H9 (cell line): ENCODE measurements around the gene PDXDC1. TPM values are rescaled to one million over a fixed set of nuclear protein-coding genes. Genes with fewer than 3 reads are reported as not detected.
A peak's percentile ranks its signal among the peaks of the same experiment; 100 is the strongest.
"Not testable (repeated sequence)": the region's sequence is repeated elsewhere in the genome, so short reads cannot be mapped to it uniquely, and the experiment has no call there.

Experiments
- DNase-seq: peaks from one replicate; pipeline ENCODE4 v3.0.0-alpha.2; 2017
- H2AFZ ChIP-seq: one replicate; pipeline ENCODE4 v1.6.1; 2013; ENCODE audit warnings: mild to moderate bottlenecking, low read length, control low read depth, moderate library complexity
- H2AK5ac ChIP-seq: 2 replicates; pipeline ENCODE4 v1.6.1; 2013; ENCODE audit warnings: low read length, control low read depth, mixed read lengths; ENCODE audit not compliant: insufficient read length
- H2BK120ac ChIP-seq: one replicate; pipeline ENCODE4 v1.6.1; 2013; ENCODE audit warnings: low read depth, mild to moderate bottlenecking, low read length, control low read depth, inconsistent platforms; ENCODE audit not compliant: poor library complexity, severe bottlenecking
- H2BK12ac ChIP-seq: 2 replicates; pipeline ENCODE4 v1.6.1; 2013; ENCODE audit warnings: low read length, control low read depth, mixed read lengths, low read depth; ENCODE audit not compliant: insufficient read length
- H2BK15ac ChIP-seq: 2 replicates; pipeline ENCODE4 v1.6.1; 2013; ENCODE audit warnings: low read depth, low read length, control low read depth
- H2BK20ac ChIP-seq: one replicate; pipeline ENCODE4 v1.6.1; 2013; ENCODE audit warnings: low read depth, mild to moderate bottlenecking, low read length, control low read depth, inconsistent platforms; ENCODE audit not compliant: poor library complexity, severe bottlenecking
- H2BK5ac ChIP-seq: 2 replicates; pipeline ENCODE4 v1.6.1; 2013; ENCODE audit warnings: low read length, control low read depth, mixed read lengths; ENCODE audit not compliant: insufficient read length
- H3K14ac ChIP-seq: 2 replicates; pipeline ENCODE4 v1.6.1; 2013; ENCODE audit warnings: low read length, control low read depth; ENCODE audit not compliant: insufficient read depth
- H3K18ac ChIP-seq: 2 replicates; pipeline ENCODE4 v1.6.1; 2013; ENCODE audit warnings: low read depth, mild to moderate bottlenecking, mixed read lengths, low read length, control low read depth; ENCODE audit not compliant: insufficient read length
- H3K23ac ChIP-seq: 2 replicates; pipeline ENCODE4 v1.6.1; 2013; ENCODE audit warnings: low read length, control low read depth, mixed read lengths, low read depth; ENCODE audit not compliant: insufficient read length
- H3K23me2 ChIP-seq: 2 replicates; pipeline ENCODE4 v1.6.1; 2013; ENCODE audit warnings: low read depth, mild to moderate bottlenecking, mixed read lengths, low read length, control low read depth; ENCODE audit not compliant: insufficient read length, poor library complexity, severe bottlenecking
- H3K27ac ChIP-seq: 2 replicates; pipeline ENCODE4 v1.5.1; 2013; ENCODE audit warnings: low read length, control low read depth, mixed read lengths, low read depth; ENCODE audit not compliant: insufficient read length
- H3K27me3 ChIP-seq: 2 replicates; pipeline ENCODE4 v1.6.1; 2013; ENCODE audit warnings: low read length, control low read depth, inconsistent platforms; ENCODE audit not compliant: insufficient read depth
- H3K4ac ChIP-seq: 2 replicates; pipeline ENCODE4 v1.6.1; 2013; ENCODE audit warnings: low read depth, mild to moderate bottlenecking, control low read depth, inconsistent platforms, low read length, moderate library complexity
- H3K4me1 ChIP-seq: 2 replicates; pipeline ENCODE4 v1.6.1; 2013; ENCODE audit warnings: low read length, control low read depth, inconsistent platforms; ENCODE audit not compliant: insufficient read depth
- H3K4me2 ChIP-seq: 2 replicates; pipeline ENCODE4 v1.6.1; 2013; ENCODE audit warnings: low read length, control low read depth, mixed read lengths; ENCODE audit not compliant: insufficient read length, insufficient read depth
- H3K56ac ChIP-seq: 2 replicates; pipeline ENCODE4 v1.6.1; 2013; ENCODE audit warnings: low read depth, mild to moderate bottlenecking, mixed read lengths, low read length, control low read depth; ENCODE audit not compliant: insufficient read length
- H3K79me1 ChIP-seq: 2 replicates; pipeline ENCODE4 v1.6.1; 2013; ENCODE audit warnings: low read depth, mild to moderate bottlenecking, moderate library complexity, low read length, control low read depth, inconsistent platforms; ENCODE audit not compliant: insufficient read depth, poor library complexity, severe bottlenecking
- H3K79me2 ChIP-seq: 2 replicates; pipeline ENCODE4 v1.6.1; 2013; ENCODE audit warnings: low read length, control low read depth, inconsistent platforms; ENCODE audit not compliant: insufficient read depth
- H3K9ac ChIP-seq: 2 replicates; pipeline ENCODE4 v1.6.1; 2013; ENCODE audit warnings: low read length, control low read depth, mixed read lengths; ENCODE audit not compliant: insufficient read length; ENCODE audit errors: extremely low read depth
- H3K9me3 ChIP-seq: one replicate; pipeline ENCODE4 v1.6.1; 2013; ENCODE audit warnings: low read depth, low read length, inconsistent platforms; ENCODE audit not compliant: control insufficient read depth
- H3T11ph ChIP-seq: one replicate; pipeline ENCODE4 v1.6.1; 2013; ENCODE audit warnings: mild to moderate bottlenecking, low read length, control low read depth, inconsistent platforms
- H4K20me1 ChIP-seq: one replicate; pipeline ENCODE4 v1.6.1; 2013; ENCODE audit not compliant: control insufficient read depth, insufficient read length, insufficient read depth
- H4K5ac ChIP-seq: 2 replicates; pipeline ENCODE4 v1.6.1; 2013; ENCODE audit warnings: low read depth, mild to moderate bottlenecking, mixed read lengths, low read length, control low read depth; ENCODE audit not compliant: insufficient read length
- H4K8ac ChIP-seq: replicated peaks from 2 replicates; pipeline ENCODE4 v1.6.1; 2013; ENCODE audit warnings: low read length, control low read depth, mixed read lengths, low read depth; ENCODE audit not compliant: insufficient read length
- H4K91ac ChIP-seq: 2 replicates; pipeline ENCODE4 v1.6.1; 2013; ENCODE audit warnings: low read depth, mild to moderate bottlenecking, moderate library complexity, mixed read lengths, low read length, control low read depth; ENCODE audit not compliant: insufficient read length
- H3K27ac Mint-ChIP-seq, 3 experiments: 2 replicates in 2 of 3; 3 replicates in 1 of 3; pipeline ENCODE4 v1.8.0; 2020 to 2021; ENCODE audit warnings: mixed read lengths in 3 of 3, mild to moderate bottlenecking in 1 of 3, moderate library complexity in 1 of 3
- H3K27me3 Mint-ChIP-seq: 2 replicates; pipeline ENCODE4 v1.8.0; 2021; ENCODE audit warnings: low read depth, mild to moderate bottlenecking, moderate library complexity, mixed read lengths
- H3K36me3 Mint-ChIP-seq, 3 experiments: 2 replicates in 2 of 3; 3 replicates in 1 of 3; pipeline ENCODE4 v1.8.0; 2020 to 2021; ENCODE audit warnings: low read depth in 3 of 3, mixed read lengths in 3 of 3; ENCODE audit not compliant: insufficient read depth in 1 of 3
- H3K4me1 Mint-ChIP-seq, 2 experiments: 2 replicates each; pipeline ENCODE4 v1.8.0; 2020; ENCODE audit warnings: mixed read lengths in 2 of 2
- H3K4me3 Mint-ChIP-seq, 2 experiments: 2 replicates in 1 of 2; 3 replicates in 1 of 2; pipeline ENCODE4 v1.8.0; 2020 to 2021; ENCODE audit warnings: mild to moderate bottlenecking in 2 of 2, mixed read lengths in 2 of 2, moderate library complexity in 1 of 2
- H3K9me3 Mint-ChIP-seq, 2 experiments: 2 replicates in 1 of 2; 3 replicates in 1 of 2; pipeline ENCODE4 v1.8.0; 2020; ENCODE audit warnings: mild to moderate bottlenecking in 2 of 2, mixed read lengths in 2 of 2, moderate library complexity in 1 of 2
- WGBS: extraction: QIAGEN DNeasy Blood & Tissue Kit; methylation state at CpG from one replicate; pipeline ENCODE4 v1.1.7; 2013; ENCODE audit warnings: missing lambda C conversion rate, low lambda C conversion rate, mixed read lengths; ENCODE audit not compliant: insufficient read length; ENCODE audit errors: extremely low coverage; 5-methylcytosine and 5-hydroxymethylcytosine counted together
- total RNA-seq: library from RNA; stranded (reverse); gene quantifications from 2 replicates; pipeline ENCODE4 v1.2.1, GENCODE V29; 2021

The PDXDC1 gene
- total RNA-seq, 1 experiment from 2014 or later, result 112 TPM

DNA sequence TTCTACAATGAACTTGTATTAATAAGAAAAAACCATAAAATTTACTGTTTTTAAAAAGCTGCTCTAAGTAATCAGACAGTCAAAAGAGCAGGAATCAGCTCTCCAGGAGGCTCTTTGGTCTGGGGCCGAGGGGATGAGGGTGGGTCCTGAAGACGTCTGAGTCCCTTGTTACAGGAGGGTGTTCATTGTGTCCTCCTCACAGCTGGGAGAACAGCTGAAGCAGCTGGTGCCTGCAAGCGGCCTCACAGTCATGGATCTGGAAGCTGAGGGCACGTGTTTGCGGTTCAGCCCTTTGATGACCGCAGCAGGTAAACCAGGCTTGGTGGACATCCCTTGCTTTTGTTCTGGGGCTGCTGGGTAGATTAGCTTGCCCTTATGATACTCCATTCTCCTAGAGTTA lies 54.9 kb downstream of the PDXDC1 start:
- not testable (repeated sequence) for H3K23me2 ChIP-seq, H3K27me3 Mint-ChIP-seq, H2BK20ac ChIP-seq, H3T11ph ChIP-seq, H4K5ac ChIP-seq, H3K4me3 Mint-ChIP-seq, H2AFZ ChIP-seq, H3K4me2 ChIP-seq, H2BK15ac ChIP-seq, H3K79me2 ChIP-seq, H2BK12ac ChIP-seq, H3K23ac ChIP-seq, H3K9me3 ChIP-seq, H3K27ac ChIP-seq, H3K4ac ChIP-seq, H3K79me1 ChIP-seq, H4K8ac ChIP-seq, H3K18ac ChIP-seq, H4K91ac ChIP-seq, H3K9ac ChIP-seq, H3K27me3 ChIP-seq, H3K9me3 Mint-ChIP-seq, H3K4me1 ChIP-seq, H2BK120ac ChIP-seq, H4K20me1 ChIP-seq, H3K14ac ChIP-seq, H2AK5ac ChIP-seq, H3K56ac ChIP-seq, H2BK5ac ChIP-seq
- Mint-ChIP-seq H3K27ac (peak overlapping the region in 2 of 3 experiments; percentile 72 to 75; a peak in 2 of 7 replicates), H3K4me1 (peaks cover 11 to 15% of the 10 kb centered on the region in 2 experiments), H3K36me3 (peaks cover 19 to 86% (median 72%) of the 10 kb centered on the region in 3 experiments)
- WGBS, result no CpG with 5 or more reads among the region's 6 CpGs
- DNase-seq, result peak; percentile 25
